Activated T-helper 17 cell treated with anti-CD3 and anti-CD28 coated beads, Interleukin-2, amount 50 U/mL, for 72 hours (primary cell): ENCODE data around the gene POLR2I. TPM values are rescaled to one million over a fixed set of nuclear protein-coding genes. Genes with fewer than 3 reads are reported as not detected.

Experiments
- ATAC-seq: fragments of 150-1000 bp; cut with Tn5 transposase; replicated peaks from 2 replicates; pipeline ENCODE4 v1.10.0; 2021; ENCODE audit warnings: mild to moderate bottlenecking, moderate library complexity
- H3K27ac Mint-ChIP-seq: one replicate; pipeline ENCODE4 v1.8.0; 2022; ENCODE audit warnings: mixed read lengths
- H3K27me3 Mint-ChIP-seq: one replicate; pipeline ENCODE4 v1.8.0; 2022; ENCODE audit warnings: mixed read lengths
- H3K36me3 Mint-ChIP-seq: one replicate; pipeline ENCODE4 v1.8.0; 2022; ENCODE audit warnings: low read depth, mild to moderate bottlenecking, mixed read lengths
- H3K4me1 Mint-ChIP-seq: one replicate; pipeline ENCODE4 v1.8.0; 2022; ENCODE audit warnings: mixed read lengths
- H3K4me3 Mint-ChIP-seq: one replicate; pipeline ENCODE4 v1.8.0; 2022; ENCODE audit warnings: mild to moderate bottlenecking, mixed read lengths
- H3K9me3 Mint-ChIP-seq: one replicate; pipeline ENCODE4 v1.8.0; 2022; ENCODE audit warnings: mixed read lengths
- total RNA-seq, 2 donors: library from RNA; stranded (reverse); gene quantifications; one replicate each; pipeline ENCODE4 v1.2.3, GENCODE V29; 2022

The POLR2I gene
- total RNA-seq, 2 donors from 2014 or later, result 32.4 to 58.0 TPM

- H3K4me3 Mint-ChIP-seq, result peak within 1 kb of the TSS; percentile 97
- peak; percentile 68 for ATAC-seq
- peaks cover 24% of the 10 kb centered on the region for H3K4me1 Mint-ChIP-seq
- peaks cover 92% of the 10 kb centered on the region for H3K36me3 Mint-ChIP-seq
- no peaks in the 10 kb centered on the region for H3K9me3 Mint-ChIP-seq
- no peaks in the 10 kb centered on the region for H3K27me3 Mint-ChIP-seq
- peak within 1 kb of the TSS; percentile 99 for H3K27ac Mint-ChIP-seq
Observed at GRCh38 chr19:36115453-36116343, 1.0 kb upstream of the POLR2I start, which contains the start of gene TBCB. Gene TBCB, plus strand, starts transcription at chr19:36115468. Its CDS starts 93 bp downstream, at chr19:36115561.

DNA sequence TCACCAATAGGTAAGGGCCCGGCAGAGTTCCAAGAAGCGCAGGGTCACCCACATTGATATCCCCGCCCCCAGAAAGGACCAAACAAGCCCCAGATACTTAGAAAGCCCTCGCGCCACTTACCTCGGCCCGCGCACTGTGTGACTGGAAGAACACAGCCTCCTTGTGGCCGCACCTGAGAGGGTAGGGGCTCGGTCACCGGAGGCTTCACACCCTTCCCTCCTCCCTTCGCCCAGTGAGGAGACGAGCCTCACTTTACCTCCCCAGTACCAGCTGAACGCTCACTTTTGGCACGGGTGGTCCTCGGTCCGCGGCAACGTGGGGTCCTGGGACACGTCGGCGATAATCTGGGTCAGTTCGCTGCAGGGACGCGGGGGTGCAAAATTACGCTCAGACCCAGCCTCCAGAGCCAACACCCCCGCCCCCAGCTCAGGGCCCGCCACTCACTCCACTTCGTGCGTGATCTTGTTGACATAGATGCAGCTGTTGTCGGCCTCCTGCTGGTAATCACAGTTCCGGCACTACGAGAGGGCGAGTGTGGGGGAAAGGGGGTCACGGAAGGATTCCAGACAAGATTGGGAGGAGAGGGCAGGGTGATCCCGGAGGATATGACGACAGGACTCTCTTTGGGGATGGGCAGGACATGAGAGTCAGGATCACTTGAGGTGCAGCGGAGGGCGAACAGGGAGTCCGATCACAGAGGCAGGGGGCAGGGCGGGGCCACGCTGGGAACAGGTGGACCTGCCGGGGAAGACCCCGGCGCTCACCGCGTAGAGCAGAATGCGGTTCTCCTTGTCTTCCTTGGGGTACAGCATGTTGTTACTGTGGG lies 568 bp downstream of the POLR2I start:
- no peak for ATAC-seq
- Mint-ChIP-seq H3K9me3 (no peaks in the 10 kb centered on the region), H3K27ac (peak overlapping the region; percentile 99), H3K27me3 (no peaks in the 10 kb centered on the region), H3K4me1 (peaks cover 19% of the 10 kb centered on the region), H3K4me3 (peak overlapping the region; percentile 97), H3K36me3 (peaks cover 76% of the 10 kb centered on the region)

DNA sequence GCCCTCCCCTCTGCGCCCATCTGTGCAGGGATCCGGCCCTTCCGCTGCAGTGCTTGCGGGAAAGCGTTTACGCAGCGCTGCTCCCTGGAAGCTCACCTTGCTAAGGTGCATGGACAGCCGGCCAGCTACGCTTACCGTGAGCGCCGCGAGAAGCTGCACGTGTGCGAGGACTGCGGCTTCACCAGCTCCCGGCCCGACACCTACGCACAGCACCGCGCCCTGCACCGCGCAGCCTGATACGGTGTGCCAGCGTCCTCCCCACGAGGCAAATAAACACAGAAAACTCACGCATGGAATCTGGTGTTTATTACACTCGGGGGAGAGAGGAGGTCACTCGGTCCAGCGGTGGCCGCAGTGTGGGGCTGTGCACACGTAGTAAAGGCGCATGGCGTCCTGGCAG lies 1.2 kb downstream of the POLR2I start:
- peaks cover 69% of the 10 kb centered on the region for H3K36me3 Mint-ChIP-seq
- no peaks in the 10 kb centered on the region for H3K9me3 Mint-ChIP-seq
- ATAC-seq, result no peak
- H3K4me1 Mint-ChIP-seq, result peaks cover 19% of the 10 kb centered on the region
- no peaks in the 10 kb centered on the region for H3K27me3 Mint-ChIP-seq
- H3K4me3 Mint-ChIP-seq, result peak overlapping the region; percentile 97
- H3K27ac Mint-ChIP-seq, result peak overlapping the region; percentile 99

GRCh38 chr19:36112678-36113077 lies 2.0 kb downstream of the POLR2I start:
- Mint-ChIP-seq H3K36me3 (peaks cover 62% of the 10 kb centered on the region), H3K27ac (peak overlapping the region; percentile 99)

GRCh38 chr19:36111200-36111539 lies 3.5 kb downstream of the POLR2I start:
- peaks cover 8% of the 10 kb centered on the region for H3K4me1 Mint-ChIP-seq

More at GRCh38 chr19:36112678-36113077, 2.0 kb downstream of the POLR2I start:
- ATAC-seq, result no peak
- Mint-ChIP-seq H3K9me3 (no peaks in the 10 kb centered on the region), H3K4me3 (peak overlapping the region; percentile 97), H3K4me1 (peaks cover 13% of the 10 kb centered on the region), H3K27me3 (no peaks in the 10 kb centered on the region)

DNA sequence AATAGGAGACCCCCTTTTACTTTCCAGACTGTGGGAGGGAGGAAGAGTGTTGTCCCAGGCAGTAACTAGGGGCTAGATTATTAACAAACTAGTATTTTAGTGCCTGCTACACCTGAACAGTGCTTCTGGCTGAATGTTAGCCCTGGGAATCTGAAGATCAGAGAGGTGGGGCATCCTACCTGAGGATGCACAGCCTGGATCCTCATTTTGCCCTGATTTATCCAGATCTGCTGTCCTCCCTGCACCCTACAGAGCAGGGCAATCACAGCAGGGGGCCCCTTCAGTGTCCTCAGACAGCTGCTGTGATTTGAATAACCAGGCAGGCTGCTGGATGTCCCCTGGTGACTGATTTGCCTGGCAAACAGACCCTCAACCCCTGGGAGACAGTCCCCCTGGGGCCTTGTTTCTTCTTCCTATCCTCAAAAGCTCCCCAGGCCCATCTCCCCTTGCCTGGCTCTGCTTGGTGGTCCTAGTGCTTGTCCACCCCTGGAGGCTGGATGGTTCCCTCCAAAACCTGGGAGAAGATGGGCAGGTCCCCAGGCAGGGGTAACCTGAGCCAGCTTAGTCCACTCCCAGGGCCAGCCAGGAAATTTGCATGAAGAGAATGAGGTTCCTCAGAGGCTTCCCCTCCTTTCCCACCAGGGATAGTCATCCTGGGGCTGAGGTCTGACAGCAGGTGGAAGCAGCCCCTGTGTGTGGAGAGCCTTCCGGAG lies 4.0 kb downstream of the POLR2I start, which contains the start of gene OVOL3:
OVOL3 (plus strand) TSS at position 657 of the 713 bp plus-strand sequence. CDS start 60 bp downstream, outside the sequence.
- Mint-ChIP-seq H3K36me3 (peaks cover 43% of the 10 kb centered on the region), H3K27ac (no peak within 1 kb of the TSS), H3K4me1 (peaks cover 8% of the 10 kb centered on the region), H3K4me3 (no peak within 1 kb of the TSS), H3K27me3 (no peaks in the 10 kb centered on the region), H3K9me3 (no peaks in the 10 kb centered on the region)
- no peak for ATAC-seq

More at GRCh38 chr19:36111200-36111539, 3.5 kb downstream of the POLR2I start:
- H3K9me3 Mint-ChIP-seq, result no peaks in the 10 kb centered on the region
- H3K4me3 Mint-ChIP-seq, result no peak overlapping the region
- no peak overlapping the region for H3K27ac Mint-ChIP-seq
- no peaks in the 10 kb centered on the region for H3K27me3 Mint-ChIP-seq
- no peak for ATAC-seq
- H3K36me3 Mint-ChIP-seq, result peaks cover 47% of the 10 kb centered on the region

DNA sequence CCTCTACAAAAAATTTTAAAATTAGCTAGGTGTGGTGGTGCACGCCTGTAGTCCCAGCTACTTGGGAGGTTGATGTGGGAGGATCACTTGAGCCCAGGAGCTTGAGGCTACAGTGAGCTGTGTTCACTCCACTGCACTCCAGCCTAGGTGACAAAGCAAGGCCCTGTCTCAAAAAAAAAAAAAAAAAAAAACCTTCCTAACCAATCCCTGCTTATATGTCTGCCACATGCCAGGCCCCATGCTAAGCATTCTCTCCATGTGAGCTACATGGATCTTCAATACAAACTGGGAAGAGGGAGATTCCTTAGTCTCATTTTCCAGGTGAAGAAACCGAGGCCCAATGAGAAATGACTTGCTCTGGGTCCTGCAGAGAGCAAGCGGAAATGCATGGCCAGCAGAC lies 6.0 kb downstream of the POLR2I start:
- Mint-ChIP-seq H3K4me3 (no peak overlapping the region), H3K9me3 (no peaks in the 10 kb centered on the region), H3K36me3 (peaks cover 25% of the 10 kb centered on the region), H3K27me3 (no peaks in the 10 kb centered on the region), H3K27ac (no peak overlapping the region), H3K4me1 (peaks cover 4% of the 10 kb centered on the region)
- ATAC-seq, result no peak

GRCh38 chr19:36106991-36107390 lies 7.7 kb downstream of the POLR2I start:
- H3K27ac Mint-ChIP-seq, result peak overlapping the region; percentile 74
- ATAC-seq, result no peak
- H3K27me3 Mint-ChIP-seq, result no peaks in the 10 kb centered on the region
- H3K4me1 Mint-ChIP-seq, result no peaks in the 10 kb centered on the region
- H3K36me3 Mint-ChIP-seq, result peaks cover 16% of the 10 kb centered on the region
- no peaks in the 10 kb centered on the region for H3K9me3 Mint-ChIP-seq
- H3K4me3 Mint-ChIP-seq, result no peak overlapping the region

DNA sequence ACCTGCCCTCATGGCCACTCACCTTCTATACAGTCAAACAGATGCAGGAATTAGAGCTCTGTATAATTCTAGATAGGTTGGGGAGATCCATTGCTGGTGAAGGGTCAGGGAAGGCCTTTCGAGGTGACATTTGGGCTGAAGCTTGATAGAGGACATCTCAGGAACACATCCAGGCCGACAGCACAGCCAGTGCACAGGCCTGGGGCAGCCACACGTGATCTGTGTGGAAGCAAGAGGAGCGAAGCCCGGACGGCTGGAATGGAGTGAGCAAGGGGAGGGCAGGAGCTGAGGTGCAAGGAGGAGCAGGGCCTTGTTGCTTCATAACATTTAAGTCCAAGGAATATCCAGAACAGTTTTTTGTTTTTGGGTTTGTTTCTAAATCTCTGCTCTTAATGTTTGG lies 8.2 kb downstream of the POLR2I start:
- no peak for ATAC-seq
- H3K27ac Mint-ChIP-seq, result peak overlapping the region; percentile 74
- H3K27me3 Mint-ChIP-seq, result no peaks in the 10 kb centered on the region
- no peaks in the 10 kb centered on the region for H3K9me3 Mint-ChIP-seq
- H3K4me3 Mint-ChIP-seq, result no peak overlapping the region
- H3K36me3 Mint-ChIP-seq, result peaks cover 10% of the 10 kb centered on the region
- no peaks in the 10 kb centered on the region for H3K4me1 Mint-ChIP-seq

DNA sequence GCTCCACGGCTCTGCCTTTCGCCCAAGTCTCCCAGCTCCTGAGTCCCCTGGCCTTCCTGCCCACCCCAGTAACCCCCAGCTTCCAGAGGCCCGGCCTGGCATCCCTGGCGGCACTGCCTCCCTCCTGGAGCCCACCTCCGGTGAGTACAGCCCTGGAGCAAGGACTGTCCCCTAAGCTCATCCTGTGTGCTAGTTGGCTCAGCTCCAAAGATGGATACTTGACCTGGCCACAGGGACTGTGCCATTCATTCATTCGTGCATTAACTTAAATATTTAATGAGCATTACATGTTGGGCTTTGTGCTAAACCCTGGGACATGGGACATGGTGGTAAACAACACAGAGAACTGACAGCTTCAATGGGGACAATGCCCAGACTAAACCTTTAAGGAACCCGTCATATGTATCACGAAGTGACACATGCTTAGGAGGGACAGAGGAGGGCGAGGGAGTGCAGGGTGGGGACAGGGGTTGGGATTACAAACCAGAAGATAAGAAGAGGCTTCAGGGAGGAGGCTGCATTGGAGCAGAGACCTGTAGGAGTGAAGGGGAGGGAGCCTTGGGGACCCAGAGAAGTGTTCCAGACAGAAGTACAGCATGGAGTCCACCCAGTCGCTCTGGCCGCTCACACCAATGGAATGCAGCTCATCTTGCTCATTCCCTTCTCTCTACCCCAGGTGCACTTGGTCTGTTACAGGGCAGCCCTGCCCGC lies 10.7 kb downstream of the POLR2I start:
- H3K9me3 Mint-ChIP-seq, result no peaks in the 10 kb centered on the region
- no peak overlapping the region for H3K4me3 Mint-ChIP-seq
- no peak overlapping the region for H3K27ac Mint-ChIP-seq
- H3K4me1 Mint-ChIP-seq, result no peaks in the 10 kb centered on the region
- H3K27me3 Mint-ChIP-seq, result no peaks in the 10 kb centered on the region
- peaks cover 8% of the 10 kb centered on the region for H3K36me3 Mint-ChIP-seq
- ATAC-seq, result no peak

DNA sequence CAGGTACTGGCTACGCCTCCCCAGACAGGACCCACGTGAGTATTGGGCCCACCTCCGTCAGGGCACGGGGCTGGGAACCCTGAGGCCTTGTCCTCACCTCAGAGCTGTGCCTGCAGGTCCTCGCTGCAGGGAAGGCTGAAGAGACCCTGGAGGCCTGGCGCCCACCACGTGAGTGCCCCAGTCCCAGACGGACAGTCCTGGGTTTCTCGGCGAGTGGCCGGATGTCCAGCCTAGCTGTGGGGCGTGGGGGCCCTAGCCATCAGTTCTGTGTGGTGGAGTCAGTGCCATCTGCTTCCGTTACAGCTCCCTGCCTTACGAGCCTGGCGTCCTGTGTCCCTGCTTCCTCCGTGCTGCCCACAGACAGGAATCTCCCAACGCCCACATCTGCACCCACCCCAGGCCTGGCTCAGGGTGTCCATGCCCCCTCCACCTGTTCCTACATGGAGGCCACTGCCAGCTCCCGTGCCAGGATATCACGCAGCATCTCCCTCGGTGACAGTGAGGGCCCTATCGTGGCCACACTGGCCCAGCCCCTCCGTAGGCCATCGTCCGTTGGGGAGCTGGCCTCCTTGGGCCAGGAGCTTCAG lies 11.5 kb downstream of the POLR2I start:
- Mint-ChIP-seq H3K9me3 (no peaks in the 10 kb centered on the region), H3K36me3 (peaks cover 13% of the 10 kb centered on the region), H3K27me3 (no peaks in the 10 kb centered on the region), H3K27ac (no peak overlapping the region), H3K4me1 (no peaks in the 10 kb centered on the region), H3K4me3 (no peak overlapping the region)
- no peak for ATAC-seq

DNA sequence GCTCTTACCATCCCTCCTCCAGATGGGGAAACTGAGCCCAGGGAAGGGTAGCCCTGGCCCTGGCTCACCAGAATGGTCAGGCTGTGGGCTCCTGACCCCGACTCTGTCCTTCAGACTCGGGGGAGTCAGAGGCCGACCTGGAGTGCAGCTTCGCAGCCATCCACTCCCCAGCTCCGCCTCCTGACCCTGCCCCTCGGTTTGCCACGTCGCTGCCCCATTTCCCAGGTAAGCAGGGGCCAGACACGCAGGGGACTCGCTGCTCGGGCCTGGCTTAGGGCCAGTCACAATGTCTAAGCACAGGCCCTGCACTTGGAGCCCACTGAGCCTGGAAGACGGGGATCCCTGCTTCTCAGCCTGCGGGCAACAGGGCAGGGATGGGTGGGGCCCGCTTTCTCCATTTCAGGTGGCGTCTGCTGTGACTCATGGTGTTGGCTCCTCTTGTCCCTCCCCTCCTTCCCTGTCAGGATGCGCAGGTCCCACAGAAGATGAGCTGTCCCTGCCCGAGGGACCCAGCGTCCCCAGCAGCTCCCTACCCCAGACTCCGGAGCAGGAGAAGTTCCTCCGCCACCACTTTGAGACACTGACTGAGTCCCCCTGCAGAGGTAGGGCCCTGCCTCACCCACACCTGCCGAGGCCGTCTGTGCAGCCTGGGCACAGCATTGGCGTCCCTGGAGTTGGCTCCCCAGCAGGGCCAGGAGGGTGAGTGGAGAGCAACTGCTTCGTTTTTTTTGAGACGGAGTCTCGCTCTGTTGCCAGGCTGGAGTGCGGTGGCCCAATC lies 12.9 kb downstream of the POLR2I start:
- H3K27me3 Mint-ChIP-seq, result no peaks in the 10 kb centered on the region
- no peak for ATAC-seq
- H3K9me3 Mint-ChIP-seq, result no peaks in the 10 kb centered on the region
- no peak overlapping the region for H3K4me3 Mint-ChIP-seq
- H3K27ac Mint-ChIP-seq, result no peak overlapping the region
- H3K4me1 Mint-ChIP-seq, result no peaks in the 10 kb centered on the region
- peaks cover 21% of the 10 kb centered on the region for H3K36me3 Mint-ChIP-seq

GRCh38 chr19:36100476-36100875 lies 14.2 kb downstream of the POLR2I start:
- no peak overlapping the region for H3K27ac Mint-ChIP-seq
- no peaks in the 10 kb centered on the region for H3K27me3 Mint-ChIP-seq
- no peak for ATAC-seq
- H3K9me3 Mint-ChIP-seq, result no peaks in the 10 kb centered on the region
- H3K4me1 Mint-ChIP-seq, result no peaks in the 10 kb centered on the region
- no peak overlapping the region for H3K4me3 Mint-ChIP-seq
- peaks cover 24% of the 10 kb centered on the region for H3K36me3 Mint-ChIP-seq
